Body of pancreas (tissue), 4 donors: ENCODE data around the gene ELL.

Experiments used
- CTCF ChIP-seq, 7 experiments: fragments of 450-650 bp in 4 of 7; fragments of 200-600 bp in 3 of 7; sonication (generic) in 3 of 7; IDR thresholded peaks; one replicate each; pipeline ENCODE4 v1.5.1; 2016 to 2019; ENCODE audit warnings: antibody characterized with exemption in 7 of 7
- POLR2A ChIP-seq, 3 donors: fragments of 450-650 bp; IDR thresholded peaks; one replicate each; pipeline ENCODE4 v1.6.1; 2016; ENCODE audit warnings: antibody characterized with exemption in 3 of 3, mild to moderate bottlenecking in 2 of 3

GRCh38 chr19:18562086-18562485, 40.2 kb upstream of the ELL start:
- TF ChIP-seq CTCF (IDR thresholded peaks at IDR 0.05): no peak
- TF ChIP-seq POLR2A (IDR thresholded peaks at IDR 0.05): no peak
